GM12878 (cell line): ENCODE results near the gene SF3B5. TPM values are rescaled to one million over a fixed set of nuclear protein-coding genes. Genes with fewer than 3 reads are reported as not detected.
A peak's percentile ranks its signal among the peaks of the same experiment; 100 is the strongest.

Experiments used
- ATAC-seq: fragments of 200-7000 bp; cut with Tn5 transposase; 3 replicates; pipeline ENCODE4 v1.9.1; 2020; ENCODE audit warnings: mild to moderate bottlenecking, moderate library complexity
- BruUV-seq: library from RNA; stranded (reverse); fragments of 400-500 nt; replicated peaks from 2 replicates; lab custom pipeline; 2021; lab: Mats Ljungman, UMichigan
- CTCF ChIA-PET: fragments of 300-600 bp; sonication (Branson Sonifier 250); formaldehyde crosslinking; extraction: SDS; loops from one replicate; lab custom pipeline; 2021; ENCODE audit warnings: inconsistent platforms; lab: Yijun Ruan, JAX
- POLR2A ChIA-PET: fragments of 350-600 bp; formaldehyde crosslinking; extraction: SDS; loops from one replicate; lab custom pipeline; 2021; ENCODE audit warnings: inconsistent platforms; lab: Charles Lee
- RAD21 ChIA-PET: fragments of 300-600 bp; sonication (Branson Sonifier 250); formaldehyde crosslinking; loops from one replicate; lab custom pipeline; 2023; ENCODE audit warnings: antibody characterized with exemption; ENCODE audit not compliant: unreplicated experiment; lab: Charles Lee
- SMC1A ChIA-PET: fragments of 300-600 bp; sonication (Branson Sonifier 250); formaldehyde crosslinking; loops from one replicate; lab custom pipeline; 2023; ENCODE audit not compliant: unreplicated experiment, uncharacterized antibody; lab: Charles Lee
- DNase-seq: peaks from one replicate; pipeline ENCODE4 v3.0.0-alpha.2; 2011; ENCODE audit warnings: low read depth, low spot score
- FAIRE-seq: peaks from 3 replicates; lab custom pipeline; 2011; peaks lifted over from hg19 to GRCh38; lab: Jason Lieb, UNC
- H2AFZ ChIP-seq: 2 replicates; pipeline ENCODE4 v1.6.0; 2011; ENCODE audit warnings: low read depth, low read length, control low read depth; ENCODE audit not compliant: control insufficient read depth
- H3K27ac ChIP-seq: 2 replicates; pipeline ENCODE4 v1.5.1; 2011; ENCODE audit warnings: control low read depth; ENCODE audit not compliant: control insufficient read depth, insufficient read depth
- H3K27me3 ChIP-seq, 2 experiments: replicated peaks in 1 of 2; 2 replicates each; pipeline versions ENCODE4 v1.6.0 to v1.6.1; 2011; ENCODE audit warnings: low read length in 1 of 2; ENCODE audit not compliant: control insufficient read depth in 2 of 2, insufficient read depth in 2 of 2
- H3K36me3 ChIP-seq, 2 experiments: 2 replicates each; pipeline ENCODE4 v1.5.1; 2011; ENCODE audit warnings: low read length in 1 of 2; ENCODE audit not compliant: control insufficient read depth in 2 of 2, insufficient read depth in 2 of 2
- H3K4me1 ChIP-seq: 2 replicates; pipeline ENCODE4 v1.6.1; 2011; ENCODE audit warnings: mild to moderate bottlenecking, low read length, moderate library complexity, mixed read lengths; ENCODE audit not compliant: control insufficient read depth, insufficient read depth
- H3K4me2 ChIP-seq: 2 replicates; pipeline ENCODE4 v1.6.0; 2011; ENCODE audit warnings: control low read depth; ENCODE audit not compliant: control insufficient read depth, insufficient read depth
- H3K4me3 ChIP-seq: fragments of 200-600 bp; sonication (generic); 2 replicates; pipeline ENCODE4 v1.5.1; 2016
- H3K79me2 ChIP-seq: 2 replicates; pipeline ENCODE4 v1.6.0; 2011; ENCODE audit warnings: low read length; ENCODE audit not compliant: control insufficient read depth, insufficient read depth
- H3K9ac ChIP-seq: 2 replicates; pipeline ENCODE4 v1.8.0; 2011; ENCODE audit warnings: low read length, control low read depth, mixed read lengths; ENCODE audit not compliant: control insufficient read depth, insufficient read depth
- H3K9me3 ChIP-seq: replicated peaks from 3 replicates; pipeline ENCODE4 v1.5.1; 2011; ENCODE audit warnings: mild to moderate bottlenecking, low read length; ENCODE audit not compliant: control insufficient read depth, insufficient read depth
- H4K20me1 ChIP-seq: 2 replicates; pipeline ENCODE4 v1.6.0; 2011; ENCODE audit not compliant: control insufficient read depth, insufficient read depth
- E4F1 ChIP-seq: fragments of 450-650 bp; IDR thresholded peaks from 2 replicates; pipeline ENCODE4 v1.6.1; 2018; ENCODE audit warnings: borderline replicate concordance, mild to moderate bottlenecking; ENCODE audit not compliant: partially characterized antibody
- GABPA ChIP-seq: IDR thresholded peaks from 2 replicates; pipeline ENCODE4 v1.6.1; 2014; ENCODE audit warnings: antibody characterized with exemption, low read depth, mild to moderate bottlenecking, inconsistent platforms
- HDAC6 ChIP-seq: fragments of 200-600 bp; sonication (generic); IDR thresholded peaks from one replicate; pipeline ENCODE4 v1.8.0; 2017; ENCODE audit warnings: antibody characterized with exemption; ENCODE audit not compliant: unreplicated experiment
- IKZF2 ChIP-seq, 2 experiments: fragments of 450-650 bp; IDR thresholded peaks; 2 replicates each; pipeline ENCODE4 v1.6.1; 2017; ENCODE audit warnings: mild to moderate bottlenecking in 2 of 2, moderate library complexity in 2 of 2
- KLF5 ChIP-seq: fragments of 450-650 bp; IDR thresholded peaks from 2 replicates; pipeline ENCODE4 v1.6.1; 2014; ENCODE audit warnings: mild to moderate bottlenecking; ENCODE audit not compliant: partially characterized antibody
- MTA2 ChIP-seq: fragments of 450-650 bp; IDR thresholded peaks from 2 replicates; pipeline ENCODE4 v1.6.1; 2016; ENCODE audit warnings: low read depth, mild to moderate bottlenecking, moderate library complexity
- NR2F1 ChIP-seq: fragments of 450-650 bp; conservative IDR thresholded peaks from 2 replicates; pipeline ENCODE4 v1.6.1; 2017; ENCODE audit warnings: mild to moderate bottlenecking
- PAX5 ChIP-seq: IDR thresholded peaks from 2 replicates; pipeline ENCODE4 v1.6.1; 2011; ENCODE audit warnings: low read depth, low read length, borderline replicate concordance
- PKNOX1 ChIP-seq: fragments of 450-650 bp; IDR thresholded peaks from 2 replicates; pipeline ENCODE4 v1.6.1; 2016; ENCODE audit warnings: mild to moderate bottlenecking
- POLR2A ChIP-seq: IDR thresholded peaks from 2 replicates; pipeline ENCODE4 v1.6.1; 2011; ENCODE audit warnings: low read depth, mild to moderate bottlenecking, low read length
- POLR2AphosphoS2 ChIP-seq: IDR thresholded peaks from 2 replicates; pipeline ENCODE4 v1.6.1; 2011; ENCODE audit warnings: low read depth, mild to moderate bottlenecking, low read length, improper control_type of control experiment, moderate library complexity
- RB1 ChIP-seq: fragments of 450-650 bp; formaldehyde crosslinking; IDR thresholded peaks from 2 replicates; pipeline ENCODE4 v1.6.1; 2017; ENCODE audit warnings: mild to moderate bottlenecking, borderline replicate concordance
- RFX5 ChIP-seq: IDR thresholded peaks from 2 replicates; pipeline ENCODE4 v1.6.1; 2011; ENCODE audit warnings: low read depth, low read length, improper control_type of control experiment
- SMAD5 ChIP-seq: IDR thresholded peaks from 2 replicates; pipeline ENCODE4 v1.6.1; 2016; ENCODE audit warnings: antibody characterized with exemption, low read depth
- SMARCA5 ChIP-seq: fragments of 450-650 bp; IDR thresholded peaks from 2 replicates; pipeline ENCODE4 v1.6.1; 2017; ENCODE audit warnings: mild to moderate bottlenecking
- ZNF687 ChIP-seq: fragments of 450-650 bp; IDR thresholded peaks from 2 replicates; pipeline ENCODE4 v1.6.1; 2017; ENCODE audit warnings: mild to moderate bottlenecking, moderate library complexity
- WGBS: methylation state at CpG from one replicate; pipeline ENCODE4 v1.1.6; 2016; ENCODE audit warnings: low lambda C conversion rate; ENCODE audit not compliant: insufficient replicate concordance, insufficient coverage; ENCODE audit errors: missing lambda C conversion rate; 5-methylcytosine and 5-hydroxymethylcytosine counted together
- in situ Hi-C: fragments of 300-500 bp; cut with MboI; formaldehyde crosslinking; loops from 9 replicates; pipeline ENCODE4 v1.14.3; 2018; ENCODE audit warnings: mixed read lengths
- intact Hi-C: fragments of 100-400 bp; cut with micrococcal nuclease; formaldehyde crosslinking; loops from one replicate; pipeline ENCODE4 v1.14.2; 2022; ENCODE audit not compliant: unreplicated experiment
- polyA plus RNA-seq, 11 experiments: library from polyadenylated mRNA; depleted of rRNA in 4 of 11; unstranded in 6 of 11; stranded (reverse) in 5 of 11; fragments of >200 nt; fragmentation: Nextera tagmentation in 4 of 11; fragmentation: Illumina TruSeq in 1 of 11; extraction: Ambion mirVana in 4 of 11; extraction: Trizol in 1 of 11; gene quantifications; 1 replicate in 1 of 11; 2 replicates in 10 of 11; pipeline versions ENCODE4 v1.2.1 to v1.2.3, GENCODE V29; 2011 to 2016; ENCODE audit warnings: inconsistent platforms in 2 of 11, missing spikeins in 2 of 11, low read depth in 1 of 11
- total RNA-seq, 4 experiments: library from RNA; depleted of rRNA in 3 of 4; stranded (reverse); fragments of >200 nt in 3 of 4; fragmentation: Illumina TruSeq in 1 of 4; extraction: Trizol in 1 of 4; gene quantifications; 2 replicates each; pipeline versions ENCODE4 v1.2.1 to v1.2.3, GENCODE V29; 2013 to 2021

The SF3B5 gene
- total and polyA plus RNA-seq, 10 of the 15 experiments (the other 5 are each of a cell fraction or from before 2014, with no cell fraction given): 220 to 864 (median 341) TPM

- no peaks in the 10 kb centered on the region for H3K36me3 ChIP-seq
- no peaks in the 10 kb centered on the region for H4K20me1 ChIP-seq
- in situ Hi-C loops (no loop called here), intact Hi-C loops (loop anchor here (1.0 to 5.0 kb wide), 3 partner anchors 31 to 612 kb away; partner anchors contain the start of genes ADAT2, PEX3 and SF3B5)
- H2AFZ ChIP-seq: peak overlapping the region; percentile 86
- H3K9me3 ChIP-seq: no peaks in the 10 kb centered on the region; the same call in 1 of the 3 replicates
- POLR2A ChIA-PET: interaction anchor here (0.6 to 5.7 kb wide), 9 partner anchors 8 to 1915 kb away, joined by 3 to 47 read pairs (median 6); partner anchors contain the start of gene SF3B5
- peak overlapping the region; percentile 93 for H3K9ac ChIP-seq
- H3K27me3 ChIP-seq: no peaks in the 10 kb centered on the region
- peak overlapping the region; percentile 85 for H3K4me3 ChIP-seq
- H3K4me2 ChIP-seq: peak overlapping the region; percentile 84
- peaks cover 20% of the 10 kb centered on the region for H3K79me2 ChIP-seq
- H3K27ac ChIP-seq: peak overlapping the region; percentile 94
- ATAC-seq: peak; percentile 90
- BruUV-seq: no TSS peak
- FAIRE-seq: no peak
- WGBS: under 1% methylated on average over 65 of the region's 72 CpGs
- H3K4me1 ChIP-seq: peaks cover 10% of the 10 kb centered on the region
- SMC1A ChIA-PET: interaction anchor here (0.7 to 4.7 kb wide), 9 partner anchors 8 to 86 kb away, joined by 3 to 54 read pairs (median 5); partner anchors contain the start of genes SF3B5 and STX11
- CTCF ChIA-PET: interaction anchor here (0.9 to 3.8 kb wide), 11 partner anchors 9 to 155 kb away, joined by 3 to 16 read pairs (median 5); partner anchors contain the start of gene SF3B5
- RAD21 ChIA-PET: interaction anchor here (0.7 to 4.4 kb wide), 10 partner anchors 9 to 283 kb away, joined by 3 to 36 read pairs (median 5); no protein-coding TSS in a partner anchor
- DNase-seq: peak; percentile 59
- TF ChIP-seq POLR2A: peak; percentile 97
- peak; percentile 59; the same call in 1 of the 2 replicates for TF ChIP-seq MTA2
- TF ChIP-seq NR2F1: peak; percentile 51; the same call in 1 of the 2 replicates
- 0 out of 2 replicates have a peak, but pooled peaks have one; percentile 52 for TF ChIP-seq SMARCA5
- TF ChIP-seq IKZF2 (IDR thresholded peaks at IDR 0.05): peak in 1 of 2 experiments; percentile 53; a peak in 3 of 4 replicates
- TF ChIP-seq RB1: peak; percentile 88; the same call in 1 of the 2 replicates
- TF ChIP-seq PAX5: no peak
- TF ChIP-seq GABPA: no peak
- no peak; the same call in 1 of the 2 replicates for TF ChIP-seq RFX5
- TF ChIP-seq SMAD5: peak; percentile 77
- peak; percentile 10; the same call in 1 of the 2 replicates for TF ChIP-seq PKNOX1
- peak; percentile 60 for TF ChIP-seq ZNF687
- TF ChIP-seq POLR2AphosphoS2: peak; percentile 57; the same call in 1 of the 2 replicates
- peak; percentile 79 for TF ChIP-seq HDAC6
- no peak for TF ChIP-seq E4F1
- TF ChIP-seq KLF5: no peak
Measured at GRCh38 chr6:144063744-144064401, 31.5 kb downstream of the SF3B5 start.
